ENCODE measurements around the gene TMEM101.

GRCh38 chr17:43967251-43967875 lies 47.4 kb downstream of the TMEM101 start:
- TF ChIP-seq, protein P1, sequence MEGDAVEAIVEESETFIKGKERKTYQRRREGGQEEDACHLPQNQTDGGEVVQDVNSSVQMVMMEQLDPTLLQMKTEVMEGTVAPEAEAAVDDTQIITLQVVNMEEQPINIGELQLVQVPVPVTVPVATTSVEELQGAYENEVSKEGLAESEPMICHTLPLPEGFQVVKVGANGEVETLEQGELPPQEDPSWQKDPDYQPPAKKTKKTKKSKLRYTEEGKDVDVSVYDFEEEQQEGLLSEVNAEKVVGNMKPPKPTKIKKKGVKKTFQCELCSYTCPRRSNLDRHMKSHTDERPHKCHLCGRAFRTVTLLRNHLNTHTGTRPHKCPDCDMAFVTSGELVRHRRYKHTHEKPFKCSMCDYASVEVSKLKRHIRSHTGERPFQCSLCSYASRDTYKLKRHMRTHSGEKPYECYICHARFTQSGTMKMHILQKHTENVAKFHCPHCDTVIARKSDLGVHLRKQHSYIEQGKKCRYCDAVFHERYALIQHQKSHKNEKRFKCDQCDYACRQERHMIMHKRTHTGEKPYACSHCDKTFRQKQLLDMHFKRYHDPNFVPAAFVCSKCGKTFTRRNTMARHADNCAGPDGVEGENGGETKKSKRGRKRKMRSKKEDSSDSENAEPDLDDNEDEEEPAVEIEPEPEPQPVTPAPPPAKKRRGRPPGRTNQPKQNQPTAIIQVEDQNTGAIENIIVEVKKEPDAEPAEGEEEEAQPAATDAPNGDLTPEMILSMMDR (tag by site-specific recombination; IDR thresholded peaks at IDR 0.05): no peak
- TF ChIP-seq ZNF501 (tag by site-specific recombination; IDR thresholded peaks at IDR 0.05) (no peak), SP2 (tag by site-specific recombination; IDR thresholded peaks at IDR 0.05) (no peak), ZNF660 (tag by site-specific recombination; IDR thresholded peaks at IDR 0.05) (no peak), SALL2 (tag by site-specific recombination; IDR thresholded peaks at IDR 0.05; ENCODE audit: borderline replicate concordance) (no peak)
- TF ChIP-seq, protein P2, sequence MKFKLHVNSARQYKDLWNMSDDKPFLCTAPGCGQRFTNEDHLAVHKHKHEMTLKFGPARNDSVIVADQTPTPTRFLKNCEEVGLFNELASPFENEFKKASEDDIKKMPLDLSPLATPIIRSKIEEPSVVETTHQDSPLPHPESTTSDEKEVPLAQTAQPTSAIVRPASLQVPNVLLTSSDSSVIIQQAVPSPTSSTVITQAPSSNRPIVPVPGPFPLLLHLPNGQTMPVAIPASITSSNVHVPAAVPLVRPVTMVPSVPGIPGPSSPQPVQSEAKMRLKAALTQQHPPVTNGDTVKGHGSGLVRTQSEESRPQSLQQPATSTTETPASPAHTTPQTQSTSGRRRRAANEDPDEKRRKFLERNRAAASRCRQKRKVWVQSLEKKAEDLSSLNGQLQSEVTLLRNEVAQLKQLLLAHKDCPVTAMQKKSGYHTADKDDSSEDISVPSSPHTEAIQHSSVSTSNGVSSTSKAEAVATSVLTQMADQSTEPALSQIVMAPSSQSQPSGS (tag by site-specific recombination; IDR thresholded peaks at IDR 0.05; ENCODE audit: low read depth): no peak
- TF ChIP-seq, protein P3, sequence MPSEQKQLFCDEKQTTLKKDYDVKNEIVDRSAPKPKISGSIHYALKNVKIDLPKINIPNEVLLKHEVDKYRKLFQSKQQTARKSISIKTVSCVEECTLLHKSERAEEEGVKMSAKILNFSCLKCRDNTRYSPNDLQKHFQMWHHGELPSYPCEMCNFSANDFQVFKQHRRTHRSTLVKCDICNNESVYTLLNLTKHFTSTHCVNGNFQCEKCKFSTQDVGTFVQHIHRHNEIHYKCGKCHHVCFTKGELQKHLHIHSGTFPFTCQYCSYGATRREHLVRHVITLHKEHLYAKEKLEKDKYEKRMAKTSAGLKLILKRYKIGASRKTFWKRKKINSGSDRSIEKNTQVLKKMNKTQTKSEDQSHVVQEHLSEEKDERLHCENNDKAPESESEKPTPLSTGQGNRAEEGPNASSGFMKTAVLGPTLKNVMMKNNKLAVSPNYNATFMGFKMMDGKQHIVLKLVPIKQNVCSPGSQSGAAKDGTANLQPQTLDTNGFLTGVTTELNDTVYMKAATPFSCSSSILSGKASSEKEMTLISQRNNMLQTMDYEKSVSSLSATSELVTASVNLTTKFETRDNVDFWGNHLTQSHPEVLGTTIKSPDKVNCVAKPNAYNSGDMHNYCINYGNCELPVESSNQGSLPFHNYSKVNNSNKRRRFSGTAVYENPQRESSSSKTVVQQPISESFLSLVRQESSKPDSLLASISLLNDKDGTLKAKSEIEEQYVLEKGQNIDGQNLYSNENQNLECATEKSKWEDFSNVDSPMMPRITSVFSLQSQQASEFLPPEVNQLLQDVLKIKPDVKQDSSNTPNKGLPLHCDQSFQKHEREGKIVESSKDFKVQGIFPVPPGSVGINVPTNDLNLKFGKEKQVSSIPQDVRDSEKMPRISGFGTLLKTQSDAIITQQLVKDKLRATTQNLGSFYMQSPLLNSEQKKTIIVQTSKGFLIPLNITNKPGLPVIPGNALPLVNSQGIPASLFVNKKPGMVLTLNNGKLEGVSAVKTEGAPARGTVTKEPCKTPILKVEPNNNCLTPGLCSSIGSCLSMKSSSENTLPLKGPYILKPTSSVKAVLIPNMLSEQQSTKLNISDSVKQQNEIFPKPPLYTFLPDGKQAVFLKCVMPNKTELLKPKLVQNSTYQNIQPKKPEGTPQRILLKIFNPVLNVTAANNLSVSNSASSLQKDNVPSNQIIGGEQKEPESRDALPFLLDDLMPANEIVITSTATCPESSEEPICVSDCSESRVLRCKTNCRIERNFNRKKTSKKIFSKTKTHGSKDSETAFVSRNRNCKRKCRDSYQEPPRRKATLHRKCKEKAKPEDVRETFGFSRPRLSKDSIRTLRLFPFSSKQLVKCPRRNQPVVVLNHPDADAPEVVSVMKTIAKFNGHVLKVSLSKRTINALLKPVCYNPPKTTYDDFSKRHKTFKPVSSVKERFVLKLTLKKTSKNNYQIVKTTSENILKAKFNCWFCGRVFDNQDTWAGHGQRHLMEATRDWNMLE (tag by site-specific recombination; conservative IDR thresholded peaks at IDR 0.05; ENCODE audit: low read depth): no peak
